GM19468 (cell line): Measurements from ENCODE around the gene DIP2C.
"Not testable (repeated sequence)": the region's sequence is repeated elsewhere in the genome, so short reads cannot be mapped to it uniquely, and the experiment has no call there.

Experiments
- ATAC-seq: cut with Tn5 transposase; IDR thresholded peaks from one replicate; pipeline ENCODE4 v1.9.1; 2021; ENCODE audit warnings: mild to moderate bottlenecking, moderate library complexity, moderate number of reproducible peaks; ENCODE audit not compliant: unreplicated experiment; ENCODE audit errors: extremely low read depth

Gene DIP2C

GRCh38 chr10:336247-336646 lies 353.2 kb downstream of the DIP2C start:
- ATAC-seq, result no peak

GRCh38 chr10:335151-335800 lies 354.2 kb downstream of the DIP2C start:
- ATAC-seq, result no peak

- no peak for ATAC-seq
Measured at GRCh38 chr10:331186-331585, 358.3 kb downstream of the DIP2C start.

GRCh38 chr10:329361-330099 lies 359.9 kb downstream of the DIP2C start:
- ATAC-seq, result no peak

GRCh38 chr10:327889-328852 lies 361.3 kb downstream of the DIP2C start:
- no peak for ATAC-seq

GRCh38 chr10:326894-327635 lies 362.4 kb downstream of the DIP2C start:
- ATAC-seq, result no peak

GRCh38 chr10:326350-326749 lies 363.1 kb downstream of the DIP2C start:
- no peak for ATAC-seq

- no peak for ATAC-seq
Measured at GRCh38 chr10:325282-325681, 364.2 kb downstream of the DIP2C start.

GRCh38 chr10:324593-324992 lies 364.9 kb downstream of the DIP2C start:
- ATAC-seq, result no peak

GRCh38 chr10:323651-324293 lies 365.7 kb downstream of the DIP2C start:
- ATAC-seq, result no peak

GRCh38 chr10:323046-323445 lies 366.4 kb downstream of the DIP2C start:
- not testable (repeated sequence) for ATAC-seq

GRCh38 chr10:320771-321170 lies 368.7 kb downstream of the DIP2C start:
- no peak for ATAC-seq

- no peak for ATAC-seq
Measured at GRCh38 chr10:317926-318325, 371.5 kb downstream of the DIP2C start.

- ATAC-seq, result peak; percentile 98
Measured at GRCh38 chr10:317271-317769, 372.1 kb downstream of the DIP2C start.

GRCh38 chr10:316390-316789 lies 373.1 kb downstream of the DIP2C start:
- no peak for ATAC-seq

GRCh38 chr10:314871-315270 lies 374.6 kb downstream of the DIP2C start:
- no peak for ATAC-seq

GRCh38 chr10:314381-314780 lies 375.1 kb downstream of the DIP2C start:
- no peak for ATAC-seq

GRCh38 chr10:311901-312665 lies 377.4 kb downstream of the DIP2C start:
- no peak for ATAC-seq
